Transverse colon (tissue), 4 donors: ENCODE measurements around the gene C19orf67. TPM values are rescaled to one million over a fixed set of nuclear protein-coding genes. Genes with fewer than 3 reads are reported as not detected.

Experiments used
- DNase-seq: peaks from one replicate; pipeline ENCODE4 v3.0.0-alpha.2; 2019
- H3K27ac ChIP-seq, 4 donors: fragments of 200-600 bp; sonication (generic); 2 replicates each; pipeline ENCODE4 v1.5.1; 2016 to 2018; ENCODE audit warnings: inconsistent platforms in 4 of 4
- H3K27me3 ChIP-seq: fragments of 200-600 bp; sonication (generic); 2 replicates; pipeline ENCODE4 v1.5.1; 2017; ENCODE audit warnings: inconsistent platforms
- H3K36me3 ChIP-seq, 4 donors: fragments of 200-600 bp; sonication (generic); 2 replicates each; pipeline ENCODE4 v1.5.1; 2017 to 2019; ENCODE audit warnings: inconsistent platforms in 4 of 4
- H3K4me1 ChIP-seq, 4 donors: fragments of 200-600 bp; sonication (generic); 2 replicates each; pipeline ENCODE4 v1.5.1; 2017 to 2020; ENCODE audit warnings: inconsistent platforms in 4 of 4
- H3K4me3 ChIP-seq, 4 donors: fragments of 200-600 bp; sonication (generic); 1 replicate in 1 of 4; 2 replicates in 3 of 4; pipeline versions ENCODE4 v1.5.1 to v1.6.1; 2017 to 2019; ENCODE audit warnings: inconsistent platforms in 4 of 4
- H3K9me3 ChIP-seq, 2 donors: fragments of 200-600 bp; sonication (generic); 2 replicates each; pipeline ENCODE4 v1.5.1; 2017 to 2019; ENCODE audit warnings: inconsistent platforms in 2 of 2
- EP300 ChIP-seq: sonication (generic); formaldehyde crosslinking; IDR thresholded peaks from one replicate; pipeline ENCODE4 v1.6.1; 2017; ENCODE audit warnings: antibody characterized with exemption, low read depth
- POLR2A ChIP-seq: fragments of 450-650 bp; IDR thresholded peaks from one replicate; pipeline ENCODE4 v1.6.1; 2016; ENCODE audit warnings: antibody characterized with exemption, mild to moderate bottlenecking, moderate library complexity
- POLR2AphosphoS5 ChIP-seq, 3 donors: sonication (generic); formaldehyde crosslinking; IDR thresholded peaks; one replicate each; pipeline ENCODE4 v1.6.1; 2016; ENCODE audit warnings: antibody characterized with exemption in 3 of 3
- WGBS, 2 donors: methylation state at CpG; one replicate each; pipeline ENCODE4 v1.1.5; 2018; ENCODE audit warnings: low coverage in 1 of 2; 5-methylcytosine and 5-hydroxymethylcytosine counted together
- in situ Hi-C, 4 donors: fragments of 200-750 bp; cut with MboI; loops; one replicate each; pipeline versions ENCODE4 v1.15.0 to v1.15.1; 2017; ENCODE audit warnings: low sequenced_read_pairs in 3 of 4, low pct_ligation_motif_present in 1 of 4, low pct_unique_long_range_greater_than_20kb in 1 of 4
- intact Hi-C: fragments of 100-400 bp; cut with DNase I; formaldehyde crosslinking; loops from one replicate; pipeline ENCODE4 v1.15.1; 2023; ENCODE audit warnings: low total_unique reads
- total RNA-seq, 4 donors: library from RNA; depleted of rRNA; stranded (reverse); fragments of >200 nt; gene quantifications; one replicate each; pipeline ENCODE4 v1.1.0, GENCODE V29; 2016
- TF ChIP-seq, protein P1 (sequence below), 5 experiments: fragments of 200-600 bp in 3 of 5; fragments of 450-650 bp in 2 of 5; sonication (generic) in 3 of 5; IDR thresholded peaks; 1 replicate in 2 of 5; 2 replicates in 3 of 5; pipeline ENCODE4 v1.5.1; 2016 to 2017; ENCODE audit warnings: antibody characterized with exemption in 5 of 5, inconsistent platforms in 3 of 5, mild to moderate bottlenecking in 2 of 5, moderate library complexity in 1 of 5

The C19orf67 gene
- total RNA-seq, 4 donors from 2014 or later = 0.64 to 1.1 TPM; not detected in 2

DNA sequence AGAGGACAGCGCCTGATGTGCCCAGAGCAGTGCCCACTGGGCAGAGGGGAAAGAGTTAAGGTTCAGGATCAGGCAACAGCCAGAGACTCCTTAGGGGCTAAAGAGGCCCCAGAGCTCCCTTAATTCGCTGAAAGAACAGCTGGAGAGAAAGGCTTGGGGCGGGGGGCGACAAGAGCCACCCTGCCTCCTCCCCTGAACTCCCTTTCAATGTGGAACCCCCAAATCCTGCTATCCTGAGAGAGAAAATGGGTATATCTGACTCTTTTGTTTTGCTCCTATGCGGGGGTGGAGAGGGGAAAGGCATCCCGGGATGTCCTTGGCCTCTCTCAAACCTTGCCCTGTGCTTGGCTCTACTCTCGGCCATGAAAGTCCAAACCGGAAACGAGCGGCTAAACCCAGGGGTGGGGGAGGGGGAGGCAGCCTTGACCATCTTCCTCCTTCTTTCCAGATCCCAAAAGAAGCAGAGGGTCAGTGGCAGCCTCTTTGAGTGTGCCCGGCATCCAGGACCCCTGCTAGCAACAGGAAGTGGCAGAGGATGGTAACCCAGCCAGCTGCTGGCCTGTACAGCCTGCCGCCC is 27.3 kb upstream of the C19orf67 start:
- peak overlapping the region in 1 of 4 donors; percentile 16 for H3K4me3 ChIP-seq
- no peaks in the 10 kb centered on the region for H3K9me3 ChIP-seq
- no peak for DNase-seq
- TF ChIP-seq EP300 = no peak
- TF ChIP-seq POLR2AphosphoS5 (IDR thresholded peaks at IDR 0.05) = no peak
- TF ChIP-seq, protein P1, sequence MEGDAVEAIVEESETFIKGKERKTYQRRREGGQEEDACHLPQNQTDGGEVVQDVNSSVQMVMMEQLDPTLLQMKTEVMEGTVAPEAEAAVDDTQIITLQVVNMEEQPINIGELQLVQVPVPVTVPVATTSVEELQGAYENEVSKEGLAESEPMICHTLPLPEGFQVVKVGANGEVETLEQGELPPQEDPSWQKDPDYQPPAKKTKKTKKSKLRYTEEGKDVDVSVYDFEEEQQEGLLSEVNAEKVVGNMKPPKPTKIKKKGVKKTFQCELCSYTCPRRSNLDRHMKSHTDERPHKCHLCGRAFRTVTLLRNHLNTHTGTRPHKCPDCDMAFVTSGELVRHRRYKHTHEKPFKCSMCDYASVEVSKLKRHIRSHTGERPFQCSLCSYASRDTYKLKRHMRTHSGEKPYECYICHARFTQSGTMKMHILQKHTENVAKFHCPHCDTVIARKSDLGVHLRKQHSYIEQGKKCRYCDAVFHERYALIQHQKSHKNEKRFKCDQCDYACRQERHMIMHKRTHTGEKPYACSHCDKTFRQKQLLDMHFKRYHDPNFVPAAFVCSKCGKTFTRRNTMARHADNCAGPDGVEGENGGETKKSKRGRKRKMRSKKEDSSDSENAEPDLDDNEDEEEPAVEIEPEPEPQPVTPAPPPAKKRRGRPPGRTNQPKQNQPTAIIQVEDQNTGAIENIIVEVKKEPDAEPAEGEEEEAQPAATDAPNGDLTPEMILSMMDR (IDR thresholded peaks at IDR 0.05) = no peak
- TF ChIP-seq POLR2A = no peak
- H3K27ac ChIP-seq = peak overlapping the region; percentile 73 to 100 (median 80)
- no peaks in the 10 kb centered on the region for H3K27me3 ChIP-seq
- intact Hi-C loops (no loop called here), in situ Hi-C loops (no loop called here)
- WGBS, 2 donors = 62 to 80% methylated on average over 1 to 11 of the region's 12 CpGs
- H3K4me1 ChIP-seq = peaks cover 28 to 61% (median 38%) of the 10 kb centered on the region in 4 donors
- no peaks in the 10 kb centered on the region for H3K36me3 ChIP-seq

DNA sequence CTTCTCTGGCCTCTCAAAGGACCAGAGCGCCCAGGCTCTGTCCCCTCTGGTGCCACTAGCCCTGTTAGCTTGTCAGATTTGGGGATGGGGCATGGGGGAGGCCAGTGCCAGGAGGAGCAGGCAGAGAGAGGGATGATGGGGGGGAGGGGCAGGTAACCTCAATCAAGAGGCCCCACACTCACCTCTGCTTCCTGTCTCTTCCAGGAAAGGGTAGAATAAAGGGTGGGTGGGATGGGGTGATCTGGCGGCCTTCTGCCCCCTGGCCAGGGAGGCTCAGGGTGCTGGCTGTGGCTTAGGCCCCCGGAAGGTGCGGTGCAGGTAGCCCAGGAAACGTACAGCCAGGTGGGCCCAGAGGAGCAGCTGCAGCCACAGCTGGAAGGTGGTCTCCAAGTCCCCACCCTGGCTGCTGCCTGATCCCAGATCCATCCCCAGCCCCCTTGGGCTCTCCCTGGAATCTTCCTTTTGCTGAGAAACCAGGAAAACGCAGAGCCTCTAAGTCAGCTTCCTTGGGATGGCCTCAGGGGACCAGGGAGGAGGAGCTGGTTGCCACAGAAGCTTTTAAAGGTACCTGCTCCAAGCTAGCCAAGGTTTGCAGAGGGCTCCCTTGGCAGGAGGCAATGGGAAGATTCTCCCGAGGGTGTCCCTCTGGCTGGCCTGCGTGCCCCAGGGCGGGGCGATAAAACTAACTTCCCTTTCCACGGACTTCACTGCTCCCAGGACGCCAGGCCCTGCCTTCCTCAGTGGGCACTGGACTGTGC is 26.6 kb upstream of the C19orf67 start:
- no peaks in the 10 kb centered on the region for H3K27me3 ChIP-seq
- no peak for DNase-seq
- H3K9me3 ChIP-seq = no peaks in the 10 kb centered on the region
- 65 to 80% methylated on average over 4 to 12 of the region's 12 CpGs for WGBS, 2 donors
- H3K4me3 ChIP-seq = peak overlapping the region in 1 of 4 donors; percentile 16
- no peaks in the 10 kb centered on the region for H3K36me3 ChIP-seq
- intact Hi-C loops (no loop called here), in situ Hi-C loops (no loop called here)
- peak overlapping the region; percentile 73 to 100 (median 80) for H3K27ac ChIP-seq
- no peak for TF ChIP-seq POLR2A
- TF ChIP-seq POLR2AphosphoS5 (IDR thresholded peaks at IDR 0.05) = no peak
- peaks cover 28 to 65% (median 38%) of the 10 kb centered on the region in 4 donors for H3K4me1 ChIP-seq

DNA sequence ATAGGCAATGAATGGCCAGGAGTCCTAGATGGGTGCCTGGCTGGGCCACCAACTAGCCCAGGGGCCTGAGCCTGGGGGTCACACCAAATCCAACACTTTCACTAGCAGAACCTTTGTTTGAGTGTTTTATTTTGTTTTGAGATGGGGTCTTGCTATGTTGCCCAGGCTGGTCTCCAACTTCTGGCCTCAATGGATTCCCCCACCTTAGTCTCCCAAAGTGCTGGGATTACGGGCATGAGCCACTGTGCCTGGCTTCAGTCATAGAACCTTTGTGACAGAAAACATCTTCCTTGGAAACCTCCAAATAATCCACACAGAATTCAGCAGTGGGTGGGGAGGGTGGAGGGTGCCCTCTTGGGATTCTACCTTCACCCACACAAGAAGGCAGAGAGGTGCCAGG is 25.9 kb upstream of the C19orf67 start:
- no peak overlapping the region for H3K4me3 ChIP-seq
- no peaks in the 10 kb centered on the region for H3K9me3 ChIP-seq
- intact Hi-C loops = no loop called here
- WGBS, 2 donors = 92% methylated on average over 1 of the region's 1 CpG; no CpG with 5 or more reads in 1 of the 2 donors
- H3K36me3 ChIP-seq = no peaks in the 10 kb centered on the region
- DNase-seq = no peak
- H3K27ac ChIP-seq = peak overlapping the region in 1 of 4 donors; percentile 75
- H3K4me1 ChIP-seq = peaks cover 26 to 59% (median 32%) of the 10 kb centered on the region in 4 donors
- in situ Hi-C loops = no loop called here
- no peaks in the 10 kb centered on the region for H3K27me3 ChIP-seq
- TF ChIP-seq EP300 (no peak), POLR2A (no peak)

DNA sequence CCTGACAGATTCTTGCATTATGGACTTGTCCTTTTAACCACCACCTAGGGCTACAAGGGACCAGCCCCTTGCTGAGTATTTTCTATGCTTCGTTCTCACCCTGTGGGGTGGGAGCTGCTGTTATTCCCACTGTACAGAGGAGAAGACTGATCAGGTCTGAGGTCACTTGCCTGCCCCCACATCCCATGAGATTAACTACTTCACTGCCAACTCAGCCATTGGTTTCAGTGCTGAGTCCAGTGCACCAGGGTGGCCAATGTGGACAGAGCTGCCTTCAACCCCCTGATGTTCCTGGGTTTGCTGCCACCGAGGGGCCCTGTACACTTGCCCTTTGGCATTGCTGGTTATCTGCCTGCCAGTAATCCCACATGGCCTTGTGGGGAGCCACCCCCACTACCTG is 25.1 kb upstream of the C19orf67 start:
- no peaks in the 10 kb centered on the region for H3K36me3 ChIP-seq
- no peak overlapping the region for H3K27ac ChIP-seq
- DNase-seq = no peak
- WGBS, 2 donors = 81 to 83% methylated on average over 1 to 2 of the region's 2 CpGs
- H3K4me3 ChIP-seq = no peak overlapping the region
- peaks cover 20 to 55% (median 24%) of the 10 kb centered on the region in 4 donors for H3K4me1 ChIP-seq
- TF ChIP-seq, protein P1 (IDR thresholded peaks at IDR 0.05) = no peak
- TF ChIP-seq POLR2A = no peak
- no peak for TF ChIP-seq EP300
- TF ChIP-seq POLR2AphosphoS5 (IDR thresholded peaks at IDR 0.05) = no peak
- in situ Hi-C loops (no loop called here), intact Hi-C loops (no loop called here)
- H3K27me3 ChIP-seq = no peaks in the 10 kb centered on the region
- no peaks in the 10 kb centered on the region for H3K9me3 ChIP-seq
